H9 (cell line): Measurements from ENCODE around the gene METTL16. TPM values are rescaled to one million over a fixed set of nuclear protein-coding genes. Genes with fewer than 3 reads are reported as not detected.

Experiments
- DNase-seq: peaks from one replicate; pipeline ENCODE4 v3.0.0-alpha.2; 2017
- H2AFZ ChIP-seq: one replicate; pipeline ENCODE4 v1.6.1; 2013; ENCODE audit warnings: mild to moderate bottlenecking, low read length, control low read depth, moderate library complexity
- H2AK5ac ChIP-seq: 2 replicates; pipeline ENCODE4 v1.6.1; 2013; ENCODE audit warnings: low read length, control low read depth, mixed read lengths; ENCODE audit not compliant: insufficient read length
- H2BK120ac ChIP-seq: one replicate; pipeline ENCODE4 v1.6.1; 2013; ENCODE audit warnings: low read depth, mild to moderate bottlenecking, low read length, control low read depth, inconsistent platforms; ENCODE audit not compliant: poor library complexity, severe bottlenecking
- H2BK12ac ChIP-seq: 2 replicates; pipeline ENCODE4 v1.6.1; 2013; ENCODE audit warnings: low read length, control low read depth, mixed read lengths, low read depth; ENCODE audit not compliant: insufficient read length
- H2BK15ac ChIP-seq: 2 replicates; pipeline ENCODE4 v1.6.1; 2013; ENCODE audit warnings: low read depth, low read length, control low read depth
- H2BK20ac ChIP-seq: one replicate; pipeline ENCODE4 v1.6.1; 2013; ENCODE audit warnings: low read depth, mild to moderate bottlenecking, low read length, control low read depth, inconsistent platforms; ENCODE audit not compliant: poor library complexity, severe bottlenecking
- H2BK5ac ChIP-seq: 2 replicates; pipeline ENCODE4 v1.6.1; 2013; ENCODE audit warnings: low read length, control low read depth, mixed read lengths; ENCODE audit not compliant: insufficient read length
- H3K14ac ChIP-seq: 2 replicates; pipeline ENCODE4 v1.6.1; 2013; ENCODE audit warnings: low read length, control low read depth; ENCODE audit not compliant: insufficient read depth
- H3K18ac ChIP-seq: 2 replicates; pipeline ENCODE4 v1.6.1; 2013; ENCODE audit warnings: low read depth, mild to moderate bottlenecking, mixed read lengths, low read length, control low read depth; ENCODE audit not compliant: insufficient read length
- H3K23ac ChIP-seq: 2 replicates; pipeline ENCODE4 v1.6.1; 2013; ENCODE audit warnings: low read length, control low read depth, mixed read lengths, low read depth; ENCODE audit not compliant: insufficient read length
- H3K23me2 ChIP-seq: 2 replicates; pipeline ENCODE4 v1.6.1; 2013; ENCODE audit warnings: low read depth, mild to moderate bottlenecking, mixed read lengths, low read length, control low read depth; ENCODE audit not compliant: insufficient read length, poor library complexity, severe bottlenecking
- H3K27ac ChIP-seq: 2 replicates; pipeline ENCODE4 v1.5.1; 2013; ENCODE audit warnings: low read length, control low read depth, mixed read lengths, low read depth; ENCODE audit not compliant: insufficient read length
- H3K27me3 ChIP-seq: 2 replicates; pipeline ENCODE4 v1.6.1; 2013; ENCODE audit warnings: low read length, control low read depth, inconsistent platforms; ENCODE audit not compliant: insufficient read depth
- H3K4ac ChIP-seq: 2 replicates; pipeline ENCODE4 v1.6.1; 2013; ENCODE audit warnings: low read depth, mild to moderate bottlenecking, control low read depth, inconsistent platforms, low read length, moderate library complexity
- H3K4me1 ChIP-seq: 2 replicates; pipeline ENCODE4 v1.6.1; 2013; ENCODE audit warnings: low read length, control low read depth, inconsistent platforms; ENCODE audit not compliant: insufficient read depth
- H3K4me2 ChIP-seq: 2 replicates; pipeline ENCODE4 v1.6.1; 2013; ENCODE audit warnings: low read length, control low read depth, mixed read lengths; ENCODE audit not compliant: insufficient read length, insufficient read depth
- H3K56ac ChIP-seq: 2 replicates; pipeline ENCODE4 v1.6.1; 2013; ENCODE audit warnings: low read depth, mild to moderate bottlenecking, mixed read lengths, low read length, control low read depth; ENCODE audit not compliant: insufficient read length
- H3K79me1 ChIP-seq: 2 replicates; pipeline ENCODE4 v1.6.1; 2013; ENCODE audit warnings: low read depth, mild to moderate bottlenecking, moderate library complexity, low read length, control low read depth, inconsistent platforms; ENCODE audit not compliant: insufficient read depth, poor library complexity, severe bottlenecking
- H3K79me2 ChIP-seq: 2 replicates; pipeline ENCODE4 v1.6.1; 2013; ENCODE audit warnings: low read length, control low read depth, inconsistent platforms; ENCODE audit not compliant: insufficient read depth
- H3K9ac ChIP-seq: 2 replicates; pipeline ENCODE4 v1.6.1; 2013; ENCODE audit warnings: low read length, control low read depth, mixed read lengths; ENCODE audit not compliant: insufficient read length; ENCODE audit errors: extremely low read depth
- H3K9me3 ChIP-seq: one replicate; pipeline ENCODE4 v1.6.1; 2013; ENCODE audit warnings: low read depth, low read length, inconsistent platforms; ENCODE audit not compliant: control insufficient read depth
- H3T11ph ChIP-seq: one replicate; pipeline ENCODE4 v1.6.1; 2013; ENCODE audit warnings: mild to moderate bottlenecking, low read length, control low read depth, inconsistent platforms
- H4K20me1 ChIP-seq: one replicate; pipeline ENCODE4 v1.6.1; 2013; ENCODE audit not compliant: control insufficient read depth, insufficient read length, insufficient read depth
- H4K5ac ChIP-seq: 2 replicates; pipeline ENCODE4 v1.6.1; 2013; ENCODE audit warnings: low read depth, mild to moderate bottlenecking, mixed read lengths, low read length, control low read depth; ENCODE audit not compliant: insufficient read length
- H4K8ac ChIP-seq: replicated peaks from 2 replicates; pipeline ENCODE4 v1.6.1; 2013; ENCODE audit warnings: low read length, control low read depth, mixed read lengths, low read depth; ENCODE audit not compliant: insufficient read length
- H4K91ac ChIP-seq: 2 replicates; pipeline ENCODE4 v1.6.1; 2013; ENCODE audit warnings: low read depth, mild to moderate bottlenecking, moderate library complexity, mixed read lengths, low read length, control low read depth; ENCODE audit not compliant: insufficient read length
- H3K27ac Mint-ChIP-seq, 3 experiments: 2 replicates in 2 of 3; 3 replicates in 1 of 3; pipeline ENCODE4 v1.8.0; 2020 to 2021; ENCODE audit warnings: mixed read lengths in 3 of 3, mild to moderate bottlenecking in 1 of 3, moderate library complexity in 1 of 3
- H3K27me3 Mint-ChIP-seq: 2 replicates; pipeline ENCODE4 v1.8.0; 2021; ENCODE audit warnings: low read depth, mild to moderate bottlenecking, moderate library complexity, mixed read lengths
- H3K36me3 Mint-ChIP-seq, 3 experiments: 2 replicates in 2 of 3; 3 replicates in 1 of 3; pipeline ENCODE4 v1.8.0; 2020 to 2021; ENCODE audit warnings: low read depth in 3 of 3, mixed read lengths in 3 of 3; ENCODE audit not compliant: insufficient read depth in 1 of 3
- H3K4me1 Mint-ChIP-seq, 2 experiments: 2 replicates each; pipeline ENCODE4 v1.8.0; 2020; ENCODE audit warnings: mixed read lengths in 2 of 2
- H3K4me3 Mint-ChIP-seq, 2 experiments: 2 replicates in 1 of 2; 3 replicates in 1 of 2; pipeline ENCODE4 v1.8.0; 2020 to 2021; ENCODE audit warnings: mild to moderate bottlenecking in 2 of 2, mixed read lengths in 2 of 2, moderate library complexity in 1 of 2
- H3K9me3 Mint-ChIP-seq, 2 experiments: 2 replicates in 1 of 2; 3 replicates in 1 of 2; pipeline ENCODE4 v1.8.0; 2020; ENCODE audit warnings: mild to moderate bottlenecking in 2 of 2, mixed read lengths in 2 of 2, moderate library complexity in 1 of 2
- WGBS: extraction: QIAGEN DNeasy Blood & Tissue Kit; methylation state at CpG from one replicate; pipeline ENCODE4 v1.1.7; 2013; ENCODE audit warnings: missing lambda C conversion rate, low lambda C conversion rate, mixed read lengths; ENCODE audit not compliant: insufficient read length; ENCODE audit errors: extremely low coverage; 5-methylcytosine and 5-hydroxymethylcytosine counted together
- total RNA-seq: library from RNA; stranded (reverse); gene quantifications from 2 replicates; pipeline ENCODE4 v1.2.1, GENCODE V29; 2021
- TF ChIP-seq, protein P1 (sequence below): fragments of 200-600 bp; sonication (generic); conservative IDR thresholded peaks from 3 replicates; pipeline ENCODE4 v1.8.0; 2021; ENCODE audit warnings: antibody characterized with exemption, mild to moderate bottlenecking

Gene METTL16
- total RNA-seq, 1 experiment from 2014 or later = 55.4 TPM

DNA sequence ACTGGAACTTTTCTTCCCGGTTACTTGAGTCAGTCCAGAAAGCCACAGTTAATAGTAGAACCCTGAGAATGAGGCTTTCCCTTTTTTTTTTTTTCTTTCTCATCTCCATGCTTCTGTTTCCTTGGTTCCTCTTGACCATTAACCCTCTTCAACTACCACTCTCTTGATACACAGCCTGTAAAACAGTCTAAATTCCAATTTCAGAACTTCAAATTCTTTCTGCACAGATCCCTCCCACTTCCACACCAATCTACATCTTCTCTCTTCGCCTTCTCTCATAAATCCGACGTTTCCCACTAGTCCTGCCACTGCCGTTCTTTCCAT lies 588 bp downstream of the METTL16 start:
- H3K23me2 ChIP-seq = peaks cover 10% of the 10 kb centered on the region
- peaks cover 9 to 11% of the 10 kb centered on the region in 2 experiments for H3K9me3 Mint-ChIP-seq
- H3K27me3 ChIP-seq = no peaks in the 10 kb centered on the region
- peak overlapping the region; percentile 86 for H2BK5ac ChIP-seq
- peak overlapping the region; percentile 95 for H4K5ac ChIP-seq
- H2AK5ac ChIP-seq = no peak overlapping the region
- 100% methylated on average over 1 of the region's 5 CpGs for WGBS
- H3K79me1 ChIP-seq = peaks cover 7% of the 10 kb centered on the region
- H2AFZ ChIP-seq = no peak overlapping the region
- peak overlapping the region; percentile 97; the same call in 1 of the 2 replicates for H3K14ac ChIP-seq
- no peak overlapping the region for H4K8ac ChIP-seq
- peak overlapping the region; percentile 99 for H3K9ac ChIP-seq
- H3T11ph ChIP-seq = peak overlapping the region; percentile 30
- peak overlapping the region; percentile 5; the same call in 1 of the 2 replicates for H3K4ac ChIP-seq
- H3K4me3 Mint-ChIP-seq = no peak overlapping the region
- no peak for DNase-seq
- H3K56ac ChIP-seq = peak overlapping the region; percentile 31
- H3K27ac Mint-ChIP-seq = no peak overlapping the region
- H3K9me3 ChIP-seq = no peaks in the 10 kb centered on the region
- peak overlapping the region; percentile 87 for H3K27ac ChIP-seq
- no peak overlapping the region for H4K91ac ChIP-seq
- no peak overlapping the region for H2BK12ac ChIP-seq
- no peaks in the 10 kb centered on the region for H4K20me1 ChIP-seq
- H2BK15ac ChIP-seq = no peak overlapping the region
- H3K79me2 ChIP-seq = peaks cover 32% of the 10 kb centered on the region
- H3K36me3 Mint-ChIP-seq = peaks cover 18 to 21% (median 20%) of the 10 kb centered on the region in 3 experiments
- no peak overlapping the region for H2BK20ac ChIP-seq
- H3K4me1 ChIP-seq = no peaks in the 10 kb centered on the region
- no peak overlapping the region for H3K23ac ChIP-seq
- H3K27me3 Mint-ChIP-seq = no peaks in the 10 kb centered on the region
- TF ChIP-seq, protein P1, sequence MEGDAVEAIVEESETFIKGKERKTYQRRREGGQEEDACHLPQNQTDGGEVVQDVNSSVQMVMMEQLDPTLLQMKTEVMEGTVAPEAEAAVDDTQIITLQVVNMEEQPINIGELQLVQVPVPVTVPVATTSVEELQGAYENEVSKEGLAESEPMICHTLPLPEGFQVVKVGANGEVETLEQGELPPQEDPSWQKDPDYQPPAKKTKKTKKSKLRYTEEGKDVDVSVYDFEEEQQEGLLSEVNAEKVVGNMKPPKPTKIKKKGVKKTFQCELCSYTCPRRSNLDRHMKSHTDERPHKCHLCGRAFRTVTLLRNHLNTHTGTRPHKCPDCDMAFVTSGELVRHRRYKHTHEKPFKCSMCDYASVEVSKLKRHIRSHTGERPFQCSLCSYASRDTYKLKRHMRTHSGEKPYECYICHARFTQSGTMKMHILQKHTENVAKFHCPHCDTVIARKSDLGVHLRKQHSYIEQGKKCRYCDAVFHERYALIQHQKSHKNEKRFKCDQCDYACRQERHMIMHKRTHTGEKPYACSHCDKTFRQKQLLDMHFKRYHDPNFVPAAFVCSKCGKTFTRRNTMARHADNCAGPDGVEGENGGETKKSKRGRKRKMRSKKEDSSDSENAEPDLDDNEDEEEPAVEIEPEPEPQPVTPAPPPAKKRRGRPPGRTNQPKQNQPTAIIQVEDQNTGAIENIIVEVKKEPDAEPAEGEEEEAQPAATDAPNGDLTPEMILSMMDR = no peak
- H2BK120ac ChIP-seq = no peak overlapping the region
- H3K4me1 Mint-ChIP-seq = peaks cover 7 to 12% of the 10 kb centered on the region in 2 experiments
- peak overlapping the region; percentile 93 for H3K4me2 ChIP-seq
- H3K18ac ChIP-seq = peak overlapping the region; percentile 93
